Fibroblast of gingiva (primary cell): ENCODE measurements around the gene MAML3.
A peak's percentile ranks its signal among the peaks of the same experiment; 100 is the strongest.

Experiments
- DNase-seq: peaks from one replicate; pipeline ENCODE4 v3.0.0-alpha.2; 2011; ENCODE audit warnings: low read depth

Gene MAML3

GRCh38 chr4:139754938-139755337, 399.0 kb downstream of the MAML3 start:
- no peak for DNase-seq

GRCh38 chr4:139753686-139754085, 400.3 kb downstream of the MAML3 start:
- DNase-seq = no peak

GRCh38 chr4:139749835-139750498, 404.0 kb downstream of the MAML3 start:
- no peak for DNase-seq

- no peak for DNase-seq
Observed at GRCh38 chr4:139749338-139749737, 404.6 kb downstream of the MAML3 start.

GRCh38 chr4:139746431-139747171, 407.4 kb downstream of the MAML3 start:
- DNase-seq = no peak

GRCh38 chr4:139745111-139745639, 408.8 kb downstream of the MAML3 start:
- DNase-seq = no peak

GRCh38 chr4:139744232-139744631, 409.8 kb downstream of the MAML3 start:
- no peak for DNase-seq

GRCh38 chr4:139743027-139743426, 411.0 kb downstream of the MAML3 start:
- DNase-seq = no peak

GRCh38 chr4:139740531-139741041, 413.4 kb downstream of the MAML3 start:
- peak; percentile 92 for DNase-seq

- DNase-seq = no peak
Observed at GRCh38 chr4:139740121-139740520, 413.9 kb downstream of the MAML3 start.

GRCh38 chr4:139738846-139739613, 415.0 kb downstream of the MAML3 start:
- DNase-seq = peak; percentile 32

- peak; percentile 45 for DNase-seq
Observed at GRCh38 chr4:139736661-139737060, 417.3 kb downstream of the MAML3 start.

- DNase-seq = no peak
Observed at GRCh38 chr4:139736274-139736660, 417.7 kb downstream of the MAML3 start.

- no peak for DNase-seq
Observed at GRCh38 chr4:139735381-139736273, 418.4 kb downstream of the MAML3 start.

GRCh38 chr4:139734875-139735380, 419.1 kb downstream of the MAML3 start:
- peak; percentile 82 for DNase-seq

- DNase-seq = peak; percentile 91
Observed at GRCh38 chr4:139734201-139734874, 419.6 kb downstream of the MAML3 start.

GRCh38 chr4:139732991-139733570, 420.9 kb downstream of the MAML3 start:
- no peak for DNase-seq

GRCh38 chr4:139728840-139729239, 425.1 kb downstream of the MAML3 start:
- no peak for DNase-seq

GRCh38 chr4:139728146-139728545, 425.8 kb downstream of the MAML3 start:
- no peak for DNase-seq

GRCh38 chr4:139726615-139727014, 427.4 kb downstream of the MAML3 start:
- DNase-seq = no peak
